Measurements from ENCODE around the gene MMRN2.

Gene MMRN2

GRCh38 chr10:86968994-86969355 lies 11.6 kb upstream of the MMRN2 start:
- DNase-seq: no peak

- DNase-seq: no peak
These were observed 11.0 kb upstream of the MMRN2 start, which contains the start of gene ADIRF for GRCh38 chr10:86968271-86968993. TSS of gene ADIRF (plus strand) at chr10:86968482. CDS start at chr10:86968545, 63 bp downstream.

- no peak for DNase-seq
These were observed 10.1 kb upstream of the MMRN2 start for GRCh38 chr10:86967481-86967941.

GRCh38 chr10:86965986-86966654 lies 8.7 kb upstream of the MMRN2 start:
- no peak for DNase-seq

- no peak for DNase-seq
These were observed 7.4 kb upstream of the MMRN2 start for GRCh38 chr10:86964847-86965190.

- DNase-seq: no peak
These were observed 6.8 kb upstream of the MMRN2 start for GRCh38 chr10:86964061-86964846.

GRCh38 chr10:86963341-86963919 lies 6.0 kb upstream of the MMRN2 start:
- DNase-seq: no peak

- DNase-seq: no peak
These were observed 5.5 kb upstream of the MMRN2 start for GRCh38 chr10:86962981-86963310.

- no peak for DNase-seq
These were observed 4.9 kb upstream of the MMRN2 start for GRCh38 chr10:86962136-86962980.

GRCh38 chr10:86961481-86962091 lies 4.2 kb upstream of the MMRN2 start:
- DNase-seq: no peak

- DNase-seq: no peak
These were observed 3.5 kb upstream of the MMRN2 start for GRCh38 chr10:86960863-86961434.

GRCh38 chr10:86960003-86960862 lies 2.8 kb upstream of the MMRN2 start:
- peak; percentile 21 to 30 for DNase-seq

GRCh38 chr10:86959737-86960002 lies 2.3 kb upstream of the MMRN2 start:
- DNase-seq: no peak

GRCh38 chr10:86958901-86959736 lies 1.7 kb upstream of the MMRN2 start:
- DNase-seq: no peak

- DNase-seq: no peak
These were observed 893 bp upstream of the MMRN2 start, which contains the start of gene SNCG for GRCh38 chr10:86958116-86958900. TSS of gene SNCG (plus strand) at chr10:86958599. CDS start at chr10:86958698, 99 bp downstream.

- no peak for DNase-seq
These were observed 467 bp downstream of the MMRN2 start for GRCh38 chr10:86956848-86957448.

GRCh38 chr10:86956195-86956847 lies 1.1 kb downstream of the MMRN2 start:
- DNase-seq: no peak

Measured in stimulated activated CD4-positive, alpha-beta T cell treated with anti-CD3 and anti-CD28 coated beads, Interleukin-2, amount 100 ng/mL, for 48 hours (primary cell).